NCI-H345 treated with DMSO at 0.1 percent for 48 hours (cell line): ENCODE results near the gene BTBD16.

ENCODE experiments used
- DNase-seq: peaks from one replicate; lab custom pipeline; 2025; ENCODE audit not compliant: unreplicated experiment; lab: John Stamatoyannopoulos, UW

BTBD16 gene

GRCh38 chr10:122308417-122309141 is 37.5 kb downstream of the BTBD16 start:
- DNase-seq, result no peak

- no peak for DNase-seq
Measured at GRCh38 chr10:122310311-122311050, 39.4 kb downstream of the BTBD16 start.

- no peak for DNase-seq
Measured at GRCh38 chr10:122311051-122311410, 39.9 kb downstream of the BTBD16 start.

- DNase-seq, result no peak
Measured at GRCh38 chr10:122311716-122312115, 40.6 kb downstream of the BTBD16 start.

- DNase-seq, result no peak
Measured at GRCh38 chr10:122316224-122316884, 45.3 kb downstream of the BTBD16 start.

GRCh38 chr10:122321960-122322359 is 50.9 kb downstream of the BTBD16 start:
- no peak for DNase-seq

- no peak for DNase-seq
Measured at GRCh38 chr10:122323189-122323588, 52.1 kb downstream of the BTBD16 start.

GRCh38 chr10:122323941-122324675 is 53.0 kb downstream of the BTBD16 start:
- DNase-seq, result no peak

- DNase-seq, result no peak
Measured at GRCh38 chr10:122325235-122325634, 54.1 kb downstream of the BTBD16 start.

GRCh38 chr10:122326385-122326784 is 55.3 kb downstream of the BTBD16 start:
- DNase-seq, result no peak

- no peak for DNase-seq
Measured at GRCh38 chr10:122326806-122327205, 55.7 kb downstream of the BTBD16 start.

GRCh38 chr10:122327237-122328206 is 56.4 kb downstream of the BTBD16 start:
- no peak for DNase-seq

GRCh38 chr10:122328676-122329075 is 57.6 kb downstream of the BTBD16 start:
- no peak for DNase-seq

GRCh38 chr10:122329416-122329815 is 58.3 kb downstream of the BTBD16 start:
- DNase-seq, result no peak

- DNase-seq, result no peak
Measured at GRCh38 chr10:122331100-122331499, 60.0 kb downstream of the BTBD16 start.

- DNase-seq, result no peak
Measured at GRCh38 chr10:122331615-122332446, 60.7 kb downstream of the BTBD16 start.

- DNase-seq, result no peak
Measured at GRCh38 chr10:122333037-122333436, 61.9 kb downstream of the BTBD16 start.

GRCh38 chr10:122336332-122336731 is 65.2 kb downstream of the BTBD16 start:
- DNase-seq, result no peak

GRCh38 chr10:122336961-122337360 is 65.9 kb downstream of the BTBD16 start:
- no peak for DNase-seq
